NOMO-1 (cell line): ENCODE measurements around the gene ASB10.

Experiments used
- DNase-seq, 2 experiments: peaks; one replicate each; lab custom pipeline; 2025; ENCODE audit not compliant: unreplicated experiment in 2 of 2; lab: John Stamatoyannopoulos, UW

The ASB10 gene

GRCh38 chr7:151210087-151210854 is 23.2 kb upstream of the ASB10 start, which contains the start of gene H2BK1:
Gene H2BK1 (minus strand): TSS chr7:151210488. CDS start chr7:151210318, 170 bp downstream.
- no peak for DNase-seq

DNA sequence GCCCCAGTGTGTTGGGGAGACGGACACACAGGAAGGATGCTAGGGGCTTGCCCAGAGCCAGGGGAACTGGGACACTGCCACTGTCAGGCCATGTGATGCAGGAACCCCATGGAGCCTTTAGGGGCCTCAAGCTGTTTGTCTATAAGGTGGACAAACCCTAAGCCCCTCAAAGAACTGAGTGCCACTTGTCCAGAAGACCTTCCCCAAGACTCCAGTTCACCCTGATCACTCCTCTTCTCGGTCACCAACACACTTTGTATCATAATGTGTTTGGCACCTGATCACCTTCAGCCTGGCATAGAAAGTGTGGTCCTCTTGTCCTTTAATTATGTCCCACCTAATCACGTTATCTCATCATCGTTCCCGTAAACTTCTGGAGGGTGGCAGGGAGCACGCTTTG is 22.5 kb upstream of the ASB10 start:
- no peak for DNase-seq

DNA sequence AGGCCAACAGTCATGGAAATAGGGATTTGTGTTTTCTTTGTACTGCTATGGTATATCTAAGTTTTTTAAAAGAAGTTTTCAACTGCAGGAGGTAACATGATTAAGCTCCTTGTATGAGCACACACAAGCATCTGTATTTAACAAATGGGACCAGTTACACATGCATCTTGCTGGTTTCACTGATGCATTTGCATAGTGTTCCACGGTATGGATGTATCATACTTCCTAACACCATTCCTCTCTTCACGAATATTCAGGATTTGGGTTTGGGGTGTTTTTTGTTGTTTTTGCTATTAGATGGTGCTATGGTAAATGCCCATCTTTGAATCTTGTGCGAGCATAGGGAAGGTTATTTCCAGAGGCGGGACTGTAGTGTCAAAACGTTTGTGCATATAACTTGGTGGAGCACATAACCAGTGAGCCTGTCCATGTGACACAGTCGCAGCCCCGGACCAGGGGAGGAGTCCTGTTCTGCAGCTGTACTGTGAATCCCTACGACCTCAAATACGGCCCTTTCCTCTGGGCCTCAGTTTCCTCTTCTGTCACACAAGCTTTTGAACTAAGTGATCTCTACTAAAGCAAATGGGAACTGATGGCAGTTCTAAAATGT is 21.3 kb upstream of the ASB10 start:
- DNase-seq, result no peak

DNA sequence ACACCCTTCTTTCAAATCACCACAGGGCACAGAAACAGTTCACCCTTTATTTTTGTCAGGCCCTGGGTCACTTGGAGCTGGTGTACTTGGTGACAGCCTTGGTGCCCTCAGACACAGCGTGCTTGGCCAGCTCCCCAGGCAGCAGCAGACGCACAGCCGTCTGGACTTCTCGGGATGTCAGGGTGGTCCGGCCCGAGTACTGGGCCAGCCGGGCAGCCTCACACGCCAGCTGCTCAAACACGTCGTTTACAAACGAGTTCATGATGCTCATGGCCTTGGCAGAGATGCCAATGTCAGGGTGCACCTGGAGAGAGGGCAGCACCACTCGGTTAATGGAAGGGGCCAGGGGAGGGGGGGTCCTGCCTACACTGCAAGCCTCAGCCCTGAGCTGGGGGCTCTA is 20.8 kb upstream of the ASB10 start:
- DNase-seq, result no peak

DNA sequence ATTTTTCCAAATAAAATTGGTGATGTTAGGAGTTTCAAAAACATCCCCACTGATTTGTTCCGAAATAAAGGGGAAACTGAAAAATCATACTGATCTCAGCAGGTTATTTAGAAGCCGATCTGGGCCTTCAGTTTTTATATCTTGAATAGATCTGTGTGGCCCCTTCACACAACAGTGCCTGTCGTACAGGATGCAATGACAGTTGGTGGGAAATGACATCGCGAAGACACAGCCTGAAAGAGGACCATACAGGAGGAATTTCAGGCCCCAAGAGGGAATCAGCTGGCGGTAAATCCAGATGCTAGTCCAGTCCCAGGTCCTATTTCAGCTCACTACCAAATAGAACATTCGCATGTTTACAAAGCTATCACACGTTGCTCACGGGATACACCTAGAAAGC is 20.3 kb upstream of the ASB10 start:
- DNase-seq, result no peak

GRCh38 chr7:151206914-151207313 is 19.9 kb upstream of the ASB10 start:
- DNase-seq, result peak in 1 of 2 experiments; percentile 45

DNA sequence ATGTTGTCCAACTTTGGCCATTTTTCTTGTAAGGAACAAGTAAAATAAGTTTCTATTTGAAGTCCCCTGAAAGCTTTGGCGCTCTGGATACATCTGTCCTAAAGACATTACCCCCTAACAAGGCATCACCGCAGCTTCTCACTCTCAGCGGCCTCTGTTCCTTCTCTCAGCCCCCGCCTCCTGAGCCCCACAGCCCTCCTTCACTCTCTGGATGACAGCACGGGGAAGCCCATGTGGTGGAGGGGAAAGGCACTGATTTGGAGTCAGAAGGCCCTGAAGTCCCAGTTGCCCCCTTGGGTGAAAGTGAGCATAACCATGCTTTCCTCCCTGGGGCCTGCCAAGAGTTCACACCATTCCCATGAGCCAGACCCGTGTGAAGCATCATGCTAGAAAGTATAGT is 18.7 kb upstream of the ASB10 start:
- no peak for DNase-seq

- DNase-seq, result no peak
Measured at GRCh38 chr7:151204383-151205032, 17.5 kb upstream of the ASB10 start.

DNA sequence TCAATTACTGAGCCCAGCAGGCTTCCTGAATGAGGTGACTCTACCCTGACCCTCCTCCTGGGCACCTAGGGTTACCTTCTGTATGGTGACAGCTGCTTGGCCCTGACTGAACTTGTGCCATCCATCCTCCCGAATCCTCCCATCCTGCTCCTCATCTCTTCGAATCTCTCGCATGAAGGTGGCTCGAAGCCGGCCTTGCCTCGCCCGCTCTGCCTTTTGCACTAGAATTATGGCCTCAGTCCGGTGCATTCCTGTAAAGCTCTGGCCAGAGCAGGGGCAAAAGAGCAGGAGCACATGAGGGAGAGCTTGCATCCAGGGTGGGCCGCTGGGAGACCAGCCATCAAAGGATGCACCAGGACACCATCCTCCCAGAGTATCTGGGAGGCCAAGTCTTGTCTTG is 15.8 kb upstream of the ASB10 start:
- no peak for DNase-seq

- DNase-seq, result no peak
Measured at GRCh38 chr7:151201751-151202150, 14.7 kb upstream of the ASB10 start.

DNA sequence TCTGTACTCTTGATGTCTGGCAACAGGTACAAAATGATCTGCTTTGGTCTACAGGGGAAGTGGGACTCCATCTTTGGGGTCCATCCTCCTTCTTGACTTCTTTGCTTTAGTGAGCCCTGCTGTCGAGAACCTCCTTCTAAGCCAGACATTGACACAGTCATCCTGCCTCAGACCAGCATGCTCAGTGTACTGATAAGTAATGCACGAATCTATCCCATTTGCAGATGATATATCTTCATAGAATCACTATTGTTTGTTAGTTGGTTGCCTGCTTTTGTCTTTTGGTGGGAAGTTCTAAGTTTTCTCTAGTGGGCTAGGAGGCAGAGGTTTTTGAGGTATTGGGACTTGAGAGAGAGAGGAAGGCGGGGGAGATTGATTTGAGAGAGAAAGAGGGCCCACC is 14.3 kb upstream of the ASB10 start:
- DNase-seq, result no peak

DNA sequence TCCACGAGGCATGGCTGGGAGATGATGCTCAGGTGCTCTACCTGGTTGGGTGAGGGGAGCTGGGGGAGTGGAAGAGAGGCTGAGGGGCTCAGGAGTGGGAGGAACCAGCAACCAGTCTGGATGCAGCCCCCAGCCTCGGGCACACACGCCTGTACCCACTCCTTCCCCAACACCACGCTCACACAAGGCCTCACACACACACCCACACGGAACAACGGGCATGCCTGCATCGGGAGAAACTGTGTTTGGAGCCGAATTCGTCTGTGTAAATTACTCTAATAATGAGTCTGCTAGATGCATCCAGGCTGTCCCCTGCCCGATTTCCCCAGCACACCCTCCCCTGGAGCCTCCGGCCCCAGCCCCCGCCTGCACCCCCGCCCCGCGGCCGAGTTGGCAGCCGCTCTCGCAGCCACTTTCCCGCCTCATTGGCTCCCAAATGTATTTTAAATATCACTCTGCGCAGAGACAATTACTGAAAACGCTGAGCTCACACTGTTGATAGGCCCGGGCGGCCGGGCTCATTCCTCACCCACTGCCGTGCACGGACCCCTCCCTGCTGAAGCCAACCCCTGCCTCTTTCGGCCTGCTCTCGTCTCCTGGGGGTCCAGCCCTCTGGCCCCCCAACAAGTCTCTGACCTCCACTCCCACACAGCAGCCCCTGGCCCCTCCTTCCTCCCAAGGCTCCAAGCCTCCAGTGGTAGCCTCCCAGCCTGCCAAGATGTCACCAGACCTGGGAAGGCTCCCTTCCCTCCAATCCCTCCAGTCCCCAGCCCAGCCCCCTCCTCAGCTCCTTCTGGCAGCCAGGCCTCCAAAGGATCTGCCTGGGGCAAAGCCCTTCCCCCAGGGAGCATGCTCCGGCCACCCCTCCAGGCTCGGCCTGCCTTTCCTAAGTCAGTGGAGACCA is 12.1 kb upstream of the ASB10 start:
- DNase-seq, result no peak

- no peak for DNase-seq
Measured at GRCh38 chr7:151197932-151198331, 10.9 kb upstream of the ASB10 start.

DNA sequence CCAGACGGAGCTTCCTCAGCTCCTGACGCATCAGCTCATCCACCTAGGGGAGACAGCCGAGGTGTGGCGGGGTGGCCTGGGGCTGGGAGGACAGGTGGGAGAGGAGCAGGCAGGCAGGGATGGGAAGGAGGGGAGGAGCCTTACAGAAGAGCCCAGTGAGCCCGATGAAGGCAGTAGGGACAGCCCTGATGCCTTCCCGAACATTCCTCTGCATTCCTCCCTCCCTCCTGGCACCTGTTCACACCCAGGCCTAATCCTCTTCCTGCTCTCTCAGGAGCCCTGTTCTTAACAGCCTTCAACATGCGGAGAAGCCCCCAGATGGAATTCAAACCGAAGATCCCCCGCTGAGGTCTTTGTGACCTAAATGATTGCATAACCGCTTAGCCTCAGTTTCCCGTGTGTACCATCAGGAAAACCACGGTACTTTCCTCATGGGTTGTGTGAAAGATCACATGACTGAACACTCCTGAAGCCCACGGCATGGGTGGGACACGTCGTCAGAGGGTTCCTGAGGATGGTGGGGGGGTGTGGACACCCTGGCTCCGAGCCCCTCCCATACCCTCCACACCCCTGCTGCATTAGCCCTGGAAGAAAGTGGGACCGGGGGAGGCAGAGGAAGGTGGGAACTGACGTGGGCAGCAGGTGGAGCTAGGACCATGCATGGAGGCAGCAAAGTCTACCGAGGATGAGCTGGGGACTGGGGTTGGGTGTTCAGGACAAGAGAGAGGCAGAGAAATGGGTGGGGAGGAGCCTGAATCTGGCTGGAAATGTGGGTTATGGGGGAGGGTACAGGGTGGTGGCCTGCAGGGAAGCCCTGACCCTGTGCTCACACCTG is 8.8 kb upstream of the ASB10 start:
- DNase-seq, result no peak

DNA sequence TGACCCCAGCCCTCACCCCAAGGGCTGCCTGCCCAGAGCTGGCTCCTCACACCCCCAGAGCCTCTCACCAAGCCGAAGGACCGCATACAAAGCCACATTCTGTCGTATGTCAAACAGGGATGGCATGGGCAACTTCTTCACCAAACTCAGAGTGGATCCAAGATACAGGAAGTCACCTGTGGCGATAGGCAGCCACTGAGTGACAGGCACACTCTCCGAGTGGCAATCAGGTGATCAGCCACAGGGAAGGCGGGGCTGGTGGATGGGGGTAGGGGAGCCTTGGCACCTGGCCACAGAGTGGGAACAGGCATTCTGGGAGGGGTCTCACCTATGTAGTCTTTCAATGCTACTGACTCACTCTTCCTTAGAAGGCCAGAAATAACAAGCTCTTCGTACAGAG is 7.1 kb upstream of the ASB10 start:
- DNase-seq, result no peak

- no peak for DNase-seq
Measured at GRCh38 chr7:151193203-151193978, 6.3 kb upstream of the ASB10 start.

DNA sequence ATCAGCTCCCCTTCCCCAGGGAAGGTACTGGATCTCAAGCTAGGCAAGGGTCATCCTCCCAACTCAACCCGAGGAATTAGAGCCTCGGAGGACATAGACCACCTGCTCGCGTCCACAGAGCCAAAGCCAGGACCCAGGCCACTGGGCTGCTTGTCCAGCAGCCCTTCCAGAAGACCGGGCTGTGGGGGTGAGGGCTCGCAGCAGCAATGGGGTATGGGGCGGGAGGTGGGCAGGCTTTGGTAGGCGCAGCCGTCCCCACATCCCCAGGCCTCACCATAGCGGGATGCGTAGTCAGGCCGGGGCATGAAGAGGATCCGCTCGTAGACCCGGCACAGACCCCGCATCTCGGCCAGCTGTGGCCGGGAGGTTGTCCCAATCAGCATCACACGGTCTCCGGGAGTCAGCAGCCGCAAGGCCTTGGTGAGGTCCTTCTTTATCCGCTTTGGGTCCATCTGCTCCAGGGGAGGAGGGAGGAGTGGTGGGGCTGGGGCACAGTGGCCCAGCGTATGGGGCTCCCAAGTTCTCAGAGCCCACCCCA is 5.0 kb upstream of the ASB10 start:
- no peak for DNase-seq

GRCh38 chr7:151191544-151191943 is 4.5 kb upstream of the ASB10 start:
- no peak for DNase-seq

GRCh38 chr7:151189038-151189437 is 2.0 kb upstream of the ASB10 start:
- DNase-seq, result no peak
